Stimulated activated CD8-positive, alpha-beta memory T cell treated with anti-CD3 and anti-CD28 coated beads, Interleukin-15, amount 100 ng/mL, for 1 hour (primary cell): ENCODE results near the gene CARD19.
"Not testable (repeated sequence)": the region's sequence is repeated elsewhere in the genome, so short reads cannot be mapped to it uniquely, and the experiment has no call there.

ENCODE experiments used
- DNase-seq: peaks from one replicate; pipeline ENCODE4 v3.0.0-alpha.2; 2020; ENCODE audit warnings: low read depth

CARD19 gene

GRCh38 chr9:93134015-93134739, 38.2 kb downstream of the CARD19 start, which contains the start of gene NINJ1:
Gene NINJ1, minus strand, starts transcription at chr9:93134251. Its CDS starts 34 bp downstream, at chr9:93134217.
- peak; percentile 62 for DNase-seq

- no peak for DNase-seq
Observed at GRCh38 chr9:93134740-93135444, 38.9 kb downstream of the CARD19 start.

GRCh38 chr9:93136011-93136440, 40.0 kb downstream of the CARD19 start:
- DNase-seq: no peak

- DNase-seq: no peak
Observed at GRCh38 chr9:93137362-93137761, 41.3 kb downstream of the CARD19 start.

- no peak for DNase-seq
Observed at GRCh38 chr9:93138171-93138764, 42.3 kb downstream of the CARD19 start.

- no peak for DNase-seq
Observed at GRCh38 chr9:93139365-93140182, 43.6 kb downstream of the CARD19 start.

GRCh38 chr9:93141771-93142483, 45.9 kb downstream of the CARD19 start:
- DNase-seq: no peak

GRCh38 chr9:93143830-93144530, 48.0 kb downstream of the CARD19 start:
- DNase-seq: peak; percentile 21

GRCh38 chr9:93146696-93147095, 50.7 kb downstream of the CARD19 start:
- not testable (repeated sequence) for DNase-seq

GRCh38 chr9:93147632-93148031, 51.6 kb downstream of the CARD19 start:
- no peak for DNase-seq

- DNase-seq: no peak
Observed at GRCh38 chr9:93148721-93149120, 52.7 kb downstream of the CARD19 start.

GRCh38 chr9:93149361-93149760, 53.3 kb downstream of the CARD19 start:
- DNase-seq: no peak

GRCh38 chr9:93151097-93151784, 55.2 kb downstream of the CARD19 start:
- no peak for DNase-seq

GRCh38 chr9:93154293-93154903, 58.4 kb downstream of the CARD19 start:
- no peak for DNase-seq

- no peak for DNase-seq
Observed at GRCh38 chr9:93155716-93156474, 59.9 kb downstream of the CARD19 start.

- DNase-seq: no peak
Observed at GRCh38 chr9:93156475-93157008, 60.5 kb downstream of the CARD19 start.

GRCh38 chr9:93159601-93160471, 63.8 kb downstream of the CARD19 start:
- DNase-seq: peak; percentile 39
